HL-60 (cell line): ENCODE measurements around the gene PDAP1.
A peak's percentile ranks its signal among the peaks of the same experiment; 100 is the strongest.

ENCODE experiments used
- DNase-seq, 2 experiments: peaks; one replicate each; pipeline ENCODE4 v3.0.0-alpha.2; 2010 to 2020; ENCODE audit warnings: low read depth in 1 of 2, low spot score in 1 of 2
- H3K27ac ChIP-seq: fragments of 250-450 bp; sonication (Bioruptor Pico); replicated peaks from 2 replicates; pipeline ENCODE4 v1.5.1; 2020; ENCODE audit warnings: mild to moderate bottlenecking, moderate library complexity
- H3K27me3 ChIP-seq: fragments of 250-450 bp; sonication (Bioruptor Pico); 2 replicates; pipeline ENCODE4 v1.5.1; 2021; ENCODE audit warnings: mild to moderate bottlenecking, moderate library complexity; ENCODE audit not compliant: insufficient read depth, poor library complexity, severe bottlenecking
- H3K4me3 ChIP-seq: replicated peaks from 2 replicates; pipeline ENCODE4 v1.5.1; 2011; ENCODE audit warnings: mild to moderate bottlenecking, control low read depth, low read length; ENCODE audit not compliant: insufficient read depth
- GABPA ChIP-seq: IDR thresholded peaks from 2 replicates; pipeline ENCODE4 v1.6.1; 2012; ENCODE audit warnings: low read depth
- POLR2AphosphoS5 ChIP-seq: IDR thresholded peaks from 2 replicates; pipeline ENCODE4 v1.6.1; 2012; ENCODE audit warnings: low read depth
- SPI1 ChIP-seq: IDR thresholded peaks from 2 replicates; pipeline ENCODE4 v1.6.1; 2012; ENCODE audit warnings: low read depth, mild to moderate bottlenecking, borderline replicate concordance
- TF ChIP-seq, protein P1 (sequence below): IDR thresholded peaks from one replicate; pipeline ENCODE4 v1.5.1; 2011; ENCODE audit warnings: low read length, control low read depth, inconsistent platforms; ENCODE audit not compliant: insufficient read depth
- TF ChIP-seq, protein P2 (sequence below): IDR thresholded peaks from 2 replicates; pipeline ENCODE4 v1.6.1; 2012; ENCODE audit warnings: low read depth; ENCODE audit not compliant: insufficient replicate concordance

The PDAP1 gene

DNA sequence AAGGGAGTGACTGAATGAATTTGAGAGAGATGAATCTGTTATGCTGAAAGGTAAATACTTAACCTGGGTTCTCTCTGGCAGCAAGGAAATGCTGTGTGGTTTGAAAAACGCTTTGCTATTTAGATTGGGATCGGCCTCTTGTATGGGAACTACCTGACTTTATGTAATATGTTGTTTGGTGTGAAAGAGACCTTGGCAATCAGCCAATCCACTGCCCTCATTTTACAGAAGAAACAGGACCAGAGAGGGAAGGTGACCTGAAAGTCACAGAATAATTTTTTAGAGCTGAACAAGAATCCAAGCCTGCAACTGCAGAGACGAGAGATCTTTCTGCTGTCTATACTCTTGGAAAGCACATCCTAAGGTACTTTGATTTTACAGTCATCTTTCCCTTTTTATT is 1.4 kb upstream of the PDAP1 start:
- Histone ChIP-seq H3K4me3 (peak overlapping the region; percentile 88), H3K27ac (peak overlapping the region; percentile 99), H3K27me3 (no peaks in the 10 kb centered on the region)
- DNase-seq, result peak in 1 of 2 experiments; percentile 28
- TF ChIP-seq POLR2AphosphoS5, result no peak
- TF ChIP-seq, protein P1, sequence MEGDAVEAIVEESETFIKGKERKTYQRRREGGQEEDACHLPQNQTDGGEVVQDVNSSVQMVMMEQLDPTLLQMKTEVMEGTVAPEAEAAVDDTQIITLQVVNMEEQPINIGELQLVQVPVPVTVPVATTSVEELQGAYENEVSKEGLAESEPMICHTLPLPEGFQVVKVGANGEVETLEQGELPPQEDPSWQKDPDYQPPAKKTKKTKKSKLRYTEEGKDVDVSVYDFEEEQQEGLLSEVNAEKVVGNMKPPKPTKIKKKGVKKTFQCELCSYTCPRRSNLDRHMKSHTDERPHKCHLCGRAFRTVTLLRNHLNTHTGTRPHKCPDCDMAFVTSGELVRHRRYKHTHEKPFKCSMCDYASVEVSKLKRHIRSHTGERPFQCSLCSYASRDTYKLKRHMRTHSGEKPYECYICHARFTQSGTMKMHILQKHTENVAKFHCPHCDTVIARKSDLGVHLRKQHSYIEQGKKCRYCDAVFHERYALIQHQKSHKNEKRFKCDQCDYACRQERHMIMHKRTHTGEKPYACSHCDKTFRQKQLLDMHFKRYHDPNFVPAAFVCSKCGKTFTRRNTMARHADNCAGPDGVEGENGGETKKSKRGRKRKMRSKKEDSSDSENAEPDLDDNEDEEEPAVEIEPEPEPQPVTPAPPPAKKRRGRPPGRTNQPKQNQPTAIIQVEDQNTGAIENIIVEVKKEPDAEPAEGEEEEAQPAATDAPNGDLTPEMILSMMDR, result no peak
- TF ChIP-seq, protein P2, sequence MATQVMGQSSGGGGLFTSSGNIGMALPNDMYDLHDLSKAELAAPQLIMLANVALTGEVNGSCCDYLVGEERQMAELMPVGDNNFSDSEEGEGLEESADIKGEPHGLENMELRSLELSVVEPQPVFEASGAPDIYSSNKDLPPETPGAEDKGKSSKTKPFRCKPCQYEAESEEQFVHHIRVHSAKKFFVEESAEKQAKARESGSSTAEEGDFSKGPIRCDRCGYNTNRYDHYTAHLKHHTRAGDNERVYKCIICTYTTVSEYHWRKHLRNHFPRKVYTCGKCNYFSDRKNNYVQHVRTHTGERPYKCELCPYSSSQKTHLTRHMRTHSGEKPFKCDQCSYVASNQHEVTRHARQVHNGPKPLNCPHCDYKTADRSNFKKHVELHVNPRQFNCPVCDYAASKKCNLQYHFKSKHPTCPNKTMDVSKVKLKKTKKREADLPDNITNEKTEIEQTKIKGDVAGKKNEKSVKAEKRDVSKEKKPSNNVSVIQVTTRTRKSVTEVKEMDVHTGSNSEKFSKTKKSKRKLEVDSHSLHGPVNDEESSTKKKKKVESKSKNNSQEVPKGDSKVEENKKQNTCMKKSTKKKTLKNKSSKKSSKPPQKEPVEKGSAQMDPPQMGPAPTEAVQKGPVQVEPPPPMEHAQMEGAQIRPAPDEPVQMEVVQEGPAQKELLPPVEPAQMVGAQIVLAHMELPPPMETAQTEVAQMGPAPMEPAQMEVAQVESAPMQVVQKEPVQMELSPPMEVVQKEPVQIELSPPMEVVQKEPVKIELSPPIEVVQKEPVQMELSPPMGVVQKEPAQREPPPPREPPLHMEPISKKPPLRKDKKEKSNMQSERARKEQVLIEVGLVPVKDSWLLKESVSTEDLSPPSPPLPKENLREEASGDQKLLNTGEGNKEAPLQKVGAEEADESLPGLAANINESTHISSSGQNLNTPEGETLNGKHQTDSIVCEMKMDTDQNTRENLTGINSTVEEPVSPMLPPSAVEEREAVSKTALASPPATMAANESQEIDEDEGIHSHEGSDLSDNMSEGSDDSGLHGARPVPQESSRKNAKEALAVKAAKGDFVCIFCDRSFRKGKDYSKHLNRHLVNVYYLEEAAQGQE, result no peak
- TF ChIP-seq SPI1, result no peak
- TF ChIP-seq GABPA, result no peak

- peak overlapping the region; percentile 88 for H3K4me3 ChIP-seq
- H3K27me3 ChIP-seq, result no peaks in the 10 kb centered on the region
- TF ChIP-seq, protein P1, result no peak
- TF ChIP-seq, protein P2, result no peak
- TF ChIP-seq GABPA (no peak), SPI1 (no peak), POLR2AphosphoS5 (no peak)
- peak overlapping the region; percentile 99 for H3K27ac ChIP-seq
- DNase-seq, result peak in 1 of 2 experiments; percentile 12
These were observed 785 bp upstream of the PDAP1 start for GRCh38 chr7:99409192-99409572.

- TF ChIP-seq SPI1, result no peak
- TF ChIP-seq, protein P1, result no peak
- TF ChIP-seq POLR2AphosphoS5, result no peak
- TF ChIP-seq GABPA, result no peak
- TF ChIP-seq, protein P2, result no peak
- no peaks in the 10 kb centered on the region for H3K27me3 ChIP-seq
- DNase-seq, result peak in 1 of 2 experiments; percentile 10
These were observed 472 bp downstream of the PDAP1 start for GRCh38 chr7:99407872-99408378.

More at GRCh38 chr7:99407872-99408378, 472 bp downstream of the PDAP1 start:
- Histone ChIP-seq H3K27ac (peak overlapping the region; percentile 99), H3K4me3 (peak overlapping the region; percentile 88)
